K562 (cell line): ENCODE data around the gene TAS2R41. TPM values are rescaled to one million over a fixed set of nuclear protein-coding genes. Genes with fewer than 3 reads are reported as not detected.

Experiments used
- ATAC-seq: fragments of 200-7000 bp; cut with Tn5 transposase; 3 replicates; pipeline ENCODE4 v1.9.1; 2020; ENCODE audit warnings: moderate library complexity
- BruUV-seq: library from RNA; stranded (reverse); fragments of 400-500 nt; replicated peaks from 2 replicates; lab custom pipeline; 2021; lab: Mats Ljungman, UMichigan
- CTCF ChIA-PET: fragments of 300-600 bp; formaldehyde crosslinking; extraction: SDS; loops from one replicate; lab custom pipeline; 2021; ENCODE audit warnings: low intra/inter-chr PET ratio; lab: Yijun Ruan, JAX
- POLR2A ChIA-PET: fragments of 300-600, 350-650 bp; sonication (Branson Sonifier 250); formaldehyde crosslinking; extraction: SDS; loops from one replicate; lab custom pipeline; 2021; ENCODE audit warnings: antibody characterized with exemption, inconsistent platforms; lab: Yijun Ruan, JAX
- DNase-seq, 4 experiments: peaks; one replicate each; pipeline versions ENCODE4 v3.0.0 to v3.0.0-alpha.2; 2011 to 2018; ENCODE audit warnings: low spot score in 3 of 4, mixed read lengths in 3 of 4; ENCODE audit errors: extremely low read depth in 1 of 4
- FAIRE-seq: peaks from 2 replicates; lab custom pipeline; 2011; peaks lifted over from hg19 to GRCh38; lab: Jason Lieb, UNC
- H2AFZ ChIP-seq: 2 replicates; pipeline ENCODE4 v1.6.0; 2011; ENCODE audit warnings: low read depth, low read length, control low read depth, inconsistent platforms
- H3K27ac ChIP-seq: fragments of 200-600 bp; 3 replicates; pipeline ENCODE4 v1.8.0; 2011; ENCODE audit warnings: low read depth, mild to moderate bottlenecking, control low read depth, inconsistent platforms, low read length, moderate library complexity, mixed read lengths; ENCODE audit errors: extremely low read depth
- H3K27me3 ChIP-seq, 2 experiments: fragments of 300-600 bp in 1 of 2; 2 replicates in 1 of 2; 3 replicates in 1 of 2; pipeline versions ENCODE4 v1.6.0 to v1.8.0; 2011; ENCODE audit warnings: inconsistent platforms in 2 of 2, low read length in 2 of 2, mild to moderate bottlenecking in 1 of 2, mixed read lengths in 1 of 2, moderate library complexity in 1 of 2; ENCODE audit not compliant: control insufficient read depth in 2 of 2, insufficient read depth in 2 of 2
- H3K36me3 ChIP-seq: fragments of 300-600 bp; 3 replicates; pipeline ENCODE4 v1.8.0; 2011; ENCODE audit warnings: mild to moderate bottlenecking, low read length, inconsistent platforms; ENCODE audit not compliant: control insufficient read depth, insufficient read depth
- H3K4me1 ChIP-seq, 2 experiments: fragments of 200-600 bp in 1 of 2; replicated peaks in 1 of 2; 2 replicates in 1 of 2; 3 replicates in 1 of 2; pipeline versions ENCODE4 v1.5.1 to v1.8.0; 2011; ENCODE audit warnings: inconsistent platforms in 2 of 2, low read length in 2 of 2, mild to moderate bottlenecking in 1 of 2, mixed read lengths in 1 of 2, moderate library complexity in 1 of 2; ENCODE audit not compliant: control insufficient read depth in 2 of 2, insufficient read depth in 2 of 2
- H3K4me2 ChIP-seq: 2 replicates; pipeline ENCODE4 v1.6.1; 2011; ENCODE audit warnings: low read length, control low read depth, inconsistent platforms, mixed read lengths; ENCODE audit not compliant: insufficient read depth
- H3K4me3 ChIP-seq: fragments of 200-600 bp; sonication (generic), shearing (Covaris generic); 2 replicates; pipeline ENCODE4 v1.5.1; 2016; ENCODE audit warnings: control low read depth, inconsistent platforms
- H3K79me2 ChIP-seq: fragments of 200-600 bp; 3 replicates; pipeline ENCODE4 v1.8.0; 2011; ENCODE audit warnings: low read length, inconsistent platforms; ENCODE audit not compliant: control insufficient read depth, insufficient read depth
- H3K9ac ChIP-seq, 2 experiments: 2 replicates each; pipeline versions ENCODE4 v1.6.0 to v1.6.1; 2011; ENCODE audit warnings: low read depth in 2 of 2, low read length in 2 of 2, control low read depth in 1 of 2, inconsistent platforms in 1 of 2, mild to moderate bottlenecking in 1 of 2, mixed read lengths in 1 of 2; ENCODE audit not compliant: insufficient read depth in 1 of 2
- H3K9me1 ChIP-seq: one replicate; pipeline ENCODE4 v1.6.0; 2011; ENCODE audit warnings: inconsistent platforms, mild to moderate bottlenecking, low read length, moderate library complexity; ENCODE audit not compliant: control insufficient read depth, insufficient read depth
- H3K9me3 ChIP-seq: replicated peaks from 2 replicates; pipeline ENCODE4 v1.5.1; 2011; ENCODE audit warnings: low read depth, low read length, inconsistent platforms; ENCODE audit not compliant: control insufficient read depth, insufficient read depth
- H4K20me1 ChIP-seq: replicated peaks from 2 replicates; pipeline ENCODE4 v1.6.1; 2011; ENCODE audit warnings: low read length, inconsistent platforms, mixed read lengths; ENCODE audit not compliant: control insufficient read depth, insufficient read depth
- HMGN3 ChIP-seq: IDR thresholded peaks from 2 replicates; pipeline ENCODE4 v1.6.1; 2011; ENCODE audit warnings: borderline replicate concordance, low read depth, mild to moderate bottlenecking, mixed read lengths, low read length; ENCODE audit not compliant: insufficient read length; ENCODE audit errors: extremely low read depth
- JUND ChIP-seq, 2 experiments: IDR thresholded peaks; 2 replicates in 1 of 2; 3 replicates in 1 of 2; pipeline ENCODE4 v1.6.1; 2011; ENCODE audit warnings: borderline replicate concordance in 2 of 2, low read depth in 2 of 2, low read length in 2 of 2, improper control_type of control experiment in 1 of 2, missing biosample characterization in 1 of 2, missing genetic modification characterization in 1 of 2, missing genetic modification reagents in 1 of 2
- PHF21A ChIP-seq: fragments of 450-650 bp; IDR thresholded peaks from 2 replicates; pipeline ENCODE4 v1.6.1; 2017; ENCODE audit warnings: low read depth, borderline replicate concordance
- SMC3 ChIP-seq: conservative IDR thresholded peaks from 2 replicates; pipeline ENCODE4 v1.6.1; 2011; ENCODE audit warnings: low read depth, low read length, improper control_type of control experiment; ENCODE audit not compliant: insufficient read depth
- WGBS: fragments of 100-300 bp; shearing (Covaris generic); methylation state at CpG from one replicate; pipeline ENCODE4 v1.1.6; 2016; ENCODE audit warnings: low coverage, mixed read lengths; ENCODE audit not compliant: insufficient coverage; ENCODE audit errors: missing lambda C conversion rate; 5-methylcytosine and 5-hydroxymethylcytosine counted together
- in situ Hi-C: fragments of 300-500 bp; cut with MboI; formaldehyde crosslinking; loops from 4 replicates; pipeline ENCODE4 v1.15.0; 2018; ENCODE audit warnings: inconsistent platforms, mixed read lengths
- intact Hi-C: fragments of 100-400 bp; cut with micrococcal nuclease; formaldehyde crosslinking; loops from 2 replicates; pipeline ENCODE4 v1.14.2; 2022
- polyA plus RNA-seq, 8 experiments: library from polyadenylated mRNA; depleted of rRNA in 4 of 8; stranded (reverse) in 5 of 8; unstranded in 3 of 8; fragments of >200 nt; fragmentation: Nextera tagmentation in 2 of 8; fragmentation: Illumina TruSeq in 1 of 8; extraction: Ambion mirVana in 2 of 8; extraction: Trizol in 1 of 8; gene quantifications; 2 replicates each; pipeline versions ENCODE4 v1.2.1 to v1.2.3, GENCODE V29; 2011 to 2014; ENCODE audit warnings: inconsistent platforms in 1 of 8, missing spikeins in 1 of 8
- total RNA-seq, 7 experiments: library from RNA; depleted of rRNA in 6 of 7; stranded (reverse); fragments of >200 nt in 6 of 7; fragmentation: Illumina TruSeq in 2 of 7; extraction: Trizol in 2 of 7; gene quantifications; 2 replicates each; pipeline versions ENCODE4 v1.2.1 to v1.2.3, GENCODE V29; 2011 to 2021; ENCODE audit warnings: low replicate concordance in 1 of 7
- TF ChIP-seq, protein P1 (sequence below), 2 experiments: fragments of 450-650 bp; IDR thresholded peaks; 2 replicates each; pipeline ENCODE4 v1.6.1; 2018; ENCODE audit warnings: mild to moderate bottlenecking in 2 of 2, low read depth in 1 of 2; ENCODE audit not compliant: partially characterized antibody in 2 of 2
- TF ChIP-seq, protein P2 (sequence below), 2 experiments: fragments of 450-650 bp in 1 of 2; sonication (generic) in 1 of 2; formaldehyde crosslinking in 1 of 2; IDR thresholded peaks in 1 of 2; conservative IDR thresholded peaks in 1 of 2; 2 replicates each; pipeline versions ENCODE4 v1.6.1 to v1.8.1; 2016 to 2023; ENCODE audit warnings: mild to moderate bottlenecking in 2 of 2, moderate library complexity in 2 of 2, inconsistent platforms in 1 of 2, missing genetic modification reagents in 1 of 2

TAS2R41 gene
- total and polyA plus RNA-seq, 9 of the 15 experiments (the other 6 are each of a cell fraction or from before 2014, with no cell fraction given), result not detected

DNA sequence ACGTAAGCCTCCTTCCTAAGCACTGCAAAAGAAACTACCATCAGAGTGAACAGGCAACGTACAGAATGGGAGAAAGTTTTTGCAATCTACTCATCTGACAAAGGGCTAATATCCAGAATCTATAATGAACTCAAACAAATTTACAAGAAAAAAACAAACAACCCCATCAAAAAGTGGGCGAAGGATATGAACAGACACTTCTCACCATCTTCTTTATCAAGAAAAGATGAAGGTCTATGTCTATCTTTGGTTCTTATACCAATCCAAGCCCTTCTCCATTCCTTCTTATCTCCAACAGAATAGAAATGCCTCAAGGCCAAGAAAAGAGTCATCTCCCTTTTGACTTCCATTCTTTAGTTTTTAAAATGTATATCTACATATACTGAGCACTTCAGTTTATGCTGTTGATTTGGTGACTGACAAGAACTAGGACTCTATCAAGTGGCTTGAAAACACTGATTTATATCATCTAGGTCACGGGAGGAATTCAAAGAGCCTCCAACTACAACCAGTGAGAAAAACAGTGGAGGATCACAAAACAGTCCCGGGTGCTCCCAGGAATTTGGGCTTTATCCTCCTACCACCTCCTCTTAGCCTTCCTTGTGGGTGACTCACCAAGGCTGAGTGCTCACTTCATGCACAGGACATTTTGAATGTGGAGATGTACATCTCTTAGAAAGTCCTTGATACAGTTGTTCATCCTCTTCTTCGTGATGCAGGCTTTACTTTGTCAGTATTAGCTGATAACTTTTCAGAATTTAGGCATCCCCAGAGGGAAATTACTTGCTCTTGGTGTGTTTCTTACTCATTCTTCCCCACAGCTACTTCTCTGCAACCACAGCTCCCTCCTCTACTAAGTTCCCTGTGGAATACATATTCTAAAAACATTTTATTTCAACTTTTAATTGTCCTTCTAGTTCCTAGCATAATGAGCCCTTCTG lies 15.4 kb downstream of the TAS2R41 start:
- Histone ChIP-seq H3K4me2 (no peak overlapping the region), H3K27ac (no peak overlapping the region), H3K4me3 (no peak overlapping the region), H3K9me1 (no peaks in the 10 kb centered on the region), H3K4me1 (peaks cover 7 to 18% of the 10 kb centered on the region in 2 experiments; a peak in 4 of 5 replicates), H3K9ac (no peak overlapping the region), H3K27me3 (peaks cover 0 to 8% of the 10 kb centered on the region in 2 experiments; a peak in 1 of 5 replicates), H3K36me3 (no peaks in the 10 kb centered on the region), H2AFZ (no peak overlapping the region), H3K79me2 (no peaks in the 10 kb centered on the region), H4K20me1 (no peaks in the 10 kb centered on the region), H3K9me3 (no peaks in the 10 kb centered on the region)
- intact Hi-C loops (loop anchor here (1.0 kb wide), 1 partner anchor 11 kb away; no protein-coding TSS in a partner anchor), in situ Hi-C loops (no loop called here)
- CTCF ChIA-PET, result interaction anchor here (0.6 kb wide), 1 partner anchor 527 kb away, joined by 3 read pairs; no protein-coding TSS in a partner anchor
- no peak for FAIRE-seq
- no TSS peak for BruUV-seq
- TF ChIP-seq, protein P1, sequence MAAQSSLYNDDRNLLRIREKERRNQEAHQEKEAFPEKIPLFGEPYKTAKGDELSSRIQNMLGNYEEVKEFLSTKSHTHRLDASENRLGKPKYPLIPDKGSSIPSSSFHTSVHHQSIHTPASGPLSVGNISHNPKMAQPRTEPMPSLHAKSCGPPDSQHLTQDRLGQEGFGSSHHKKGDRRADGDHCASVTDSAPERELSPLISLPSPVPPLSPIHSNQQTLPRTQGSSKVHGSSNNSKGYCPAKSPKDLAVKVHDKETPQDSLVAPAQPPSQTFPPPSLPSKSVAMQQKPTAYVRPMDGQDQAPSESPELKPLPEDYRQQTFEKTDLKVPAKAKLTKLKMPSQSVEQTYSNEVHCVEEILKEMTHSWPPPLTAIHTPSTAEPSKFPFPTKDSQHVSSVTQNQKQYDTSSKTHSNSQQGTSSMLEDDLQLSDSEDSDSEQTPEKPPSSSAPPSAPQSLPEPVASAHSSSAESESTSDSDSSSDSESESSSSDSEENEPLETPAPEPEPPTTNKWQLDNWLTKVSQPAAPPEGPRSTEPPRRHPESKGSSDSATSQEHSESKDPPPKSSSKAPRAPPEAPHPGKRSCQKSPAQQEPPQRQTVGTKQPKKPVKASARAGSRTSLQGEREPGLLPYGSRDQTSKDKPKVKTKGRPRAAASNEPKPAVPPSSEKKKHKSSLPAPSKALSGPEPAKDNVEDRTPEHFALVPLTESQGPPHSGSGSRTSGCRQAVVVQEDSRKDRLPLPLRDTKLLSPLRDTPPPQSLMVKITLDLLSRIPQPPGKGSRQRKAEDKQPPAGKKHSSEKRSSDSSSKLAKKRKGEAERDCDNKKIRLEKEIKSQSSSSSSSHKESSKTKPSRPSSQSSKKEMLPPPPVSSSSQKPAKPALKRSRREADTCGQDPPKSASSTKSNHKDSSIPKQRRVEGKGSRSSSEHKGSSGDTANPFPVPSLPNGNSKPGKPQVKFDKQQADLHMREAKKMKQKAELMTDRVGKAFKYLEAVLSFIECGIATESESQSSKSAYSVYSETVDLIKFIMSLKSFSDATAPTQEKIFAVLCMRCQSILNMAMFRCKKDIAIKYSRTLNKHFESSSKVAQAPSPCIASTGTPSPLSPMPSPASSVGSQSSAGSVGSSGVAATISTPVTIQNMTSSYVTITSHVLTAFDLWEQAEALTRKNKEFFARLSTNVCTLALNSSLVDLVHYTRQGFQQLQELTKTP (IDR thresholded peaks at IDR 0.05; ENCODE audit: low read depth in 1 of 2, partially characterized antibody in 2 of 2), result peak in 1 of 2 experiments; percentile 98
- TF ChIP-seq SMC3, result no peak
- no peak for TF ChIP-seq HMGN3
- TF ChIP-seq JUND (IDR thresholded peaks at IDR 0.05; ENCODE audit: borderline replicate concordance, low read depth, low read length), result 0 out of 2 replicates have a peak, but pooled peaks have one; percentile 33
- no peak for TF ChIP-seq JUND (tag; IDR thresholded peaks at IDR 0.05; ENCODE audit: borderline replicate concordance, low read depth, low read length)
- TF ChIP-seq, protein P2, sequence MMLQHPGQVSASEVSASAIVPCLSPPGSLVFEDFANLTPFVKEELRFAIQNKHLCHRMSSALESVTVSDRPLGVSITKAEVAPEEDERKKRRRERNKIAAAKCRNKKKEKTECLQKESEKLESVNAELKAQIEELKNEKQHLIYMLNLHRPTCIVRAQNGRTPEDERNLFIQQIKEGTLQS (IDR thresholded peaks at IDR 0.05), result 0 out of 2 replicates have a peak, but pooled peaks have one; percentile 11
- TF ChIP-seq, protein P2 (CRISPR knock-in tag; conservative IDR thresholded peaks at IDR 0.05), result no peak
- no peak for TF ChIP-seq PHF21A
- WGBS, result 29% methylated on average over 6 of the region's 6 CpGs
- POLR2A ChIA-PET, result interaction anchor here (1.0 to 1.3 kb wide), 3 partner anchors 8 to 17 kb away, joined by 3 to 5 read pairs (median 3); no protein-coding TSS in a partner anchor
- ATAC-seq, result no peak
- DNase-seq, result no peak
